Peyer's patch (tissue), 4 donors: ENCODE results near the gene PLAGL2. TPM values are rescaled to one million over a fixed set of nuclear protein-coding genes. Genes with fewer than 3 reads are reported as not detected.

Experiments
- DNase-seq, 3 donors: peaks; one replicate each; pipeline ENCODE4 v3.0.0-alpha.2; 2017 to 2019
- H3K27ac ChIP-seq, 4 donors: fragments of 200-600 bp; sonication (generic); one replicate each; pipeline ENCODE4 v1.5.1; 2016 to 2019
- H3K27me3 ChIP-seq, 2 donors: fragments of 200-600 bp; sonication (generic); one replicate each; pipeline ENCODE4 v1.5.1; 2019
- H3K36me3 ChIP-seq, 3 donors: fragments of 200-600 bp; sonication (generic); one replicate each; pipeline ENCODE4 v1.5.1; 2016 to 2019
- H3K4me1 ChIP-seq, 4 donors: fragments of 200-600 bp; sonication (generic); one replicate each; pipeline ENCODE4 v1.5.1; 2016 to 2019
- H3K4me3 ChIP-seq, 4 donors: fragments of 200-600 bp; sonication (generic); 1 replicate in 3 of 4; 2 replicates in 1 of 4; pipeline ENCODE4 v1.5.1; 2016 to 2019; ENCODE audit warnings: mild to moderate bottlenecking in 1 of 4
- H3K9me3 ChIP-seq, 4 donors: fragments of 200-600 bp; sonication (generic); one replicate each; pipeline ENCODE4 v1.5.1; 2016 to 2019; ENCODE audit warnings: mild to moderate bottlenecking in 1 of 4
- CTCF ChIP-seq, 6 experiments: fragments of 450-650 bp in 4 of 6; fragments of 200-600 bp in 2 of 6; sonication (generic) in 1 of 6; IDR thresholded peaks; one replicate each; pipeline ENCODE4 v1.5.1; 2017 to 2019; ENCODE audit warnings: antibody characterized with exemption in 6 of 6, mild to moderate bottlenecking in 3 of 6, moderate library complexity in 1 of 6
- POLR2A ChIP-seq, 2 donors: fragments of 450-650 bp; IDR thresholded peaks; one replicate each; pipeline ENCODE4 v1.5.1; 2017; ENCODE audit warnings: antibody characterized with exemption in 2 of 2, mild to moderate bottlenecking in 2 of 2, moderate library complexity in 2 of 2
- total RNA-seq, 4 donors: library from RNA; depleted of rRNA; stranded (reverse); fragments of >200 nt; gene quantifications; one replicate each; pipeline ENCODE4 v1.1.0, GENCODE V29; 2016

PLAGL2 gene
- total RNA-seq, 4 donors from 2014 or later, result 5.8 to 55.9 (median 25.8) TPM

GRCh38 chr20:32159766-32160221, 47.7 kb downstream of the PLAGL2 start:
- no peak for DNase-seq
- no peaks in the 10 kb centered on the region for H3K9me3 ChIP-seq
- no peaks in the 10 kb centered on the region for H3K27me3 ChIP-seq
- no peak overlapping the region for H3K4me3 ChIP-seq
- peaks cover 0 to 76% (median 0%) of the 10 kb centered on the region in 3 donors for H3K36me3 ChIP-seq
- TF ChIP-seq CTCF (IDR thresholded peaks at IDR 0.05) (no peak), POLR2A (IDR thresholded peaks at IDR 0.05) (no peak)
- no peak overlapping the region for H3K27ac ChIP-seq
- H3K4me1 ChIP-seq, result peaks cover 0 to 9% (median 0%) of the 10 kb centered on the region in 4 donors

GRCh38 chr20:32158943-32159660, 48.4 kb downstream of the PLAGL2 start:
- DNase-seq, result peak in 1 of 3 donors; percentile 36

GRCh38 chr20:32158351-32158750, 49.2 kb downstream of the PLAGL2 start:
- H3K36me3 ChIP-seq, result peaks cover 0 to 67% (median 0%) of the 10 kb centered on the region in 3 donors
- DNase-seq, result no peak
- H3K27ac ChIP-seq, result no peak overlapping the region
- H3K4me1 ChIP-seq, result peaks cover 0 to 12% (median 0%) of the 10 kb centered on the region in 4 donors
- H3K9me3 ChIP-seq, result no peaks in the 10 kb centered on the region
- no peak for TF ChIP-seq CTCF (IDR thresholded peaks at IDR 0.05)
- TF ChIP-seq POLR2A (IDR thresholded peaks at IDR 0.05), result no peak
- no peak overlapping the region for H3K4me3 ChIP-seq
- no peaks in the 10 kb centered on the region for H3K27me3 ChIP-seq

More at GRCh38 chr20:32158943-32159660, 48.4 kb downstream of the PLAGL2 start:
- H3K27ac ChIP-seq, result no peak overlapping the region
- H3K27me3 ChIP-seq, result no peaks in the 10 kb centered on the region
- peaks cover 0 to 12% (median 0%) of the 10 kb centered on the region in 4 donors for H3K4me1 ChIP-seq
- peaks cover 0 to 69% (median 0%) of the 10 kb centered on the region in 3 donors for H3K36me3 ChIP-seq
- no peaks in the 10 kb centered on the region for H3K9me3 ChIP-seq
- H3K4me3 ChIP-seq, result no peak overlapping the region
- no peak for TF ChIP-seq POLR2A (IDR thresholded peaks at IDR 0.05)
- no peak for TF ChIP-seq CTCF (IDR thresholded peaks at IDR 0.05)

- no peak for TF ChIP-seq CTCF (IDR thresholded peaks at IDR 0.05)
- TF ChIP-seq POLR2A (IDR thresholded peaks at IDR 0.05), result no peak
- H3K4me3 ChIP-seq, result no peak overlapping the region
- no peaks in the 10 kb centered on the region for H3K27me3 ChIP-seq
- no peak for DNase-seq
- no peak overlapping the region for H3K27ac ChIP-seq
- no peaks in the 10 kb centered on the region for H3K9me3 ChIP-seq
- peaks cover 0 to 12% (median 0%) of the 10 kb centered on the region in 4 donors for H3K4me1 ChIP-seq
- peaks cover 0 to 67% (median 0%) of the 10 kb centered on the region in 3 donors for H3K36me3 ChIP-seq
Observed at GRCh38 chr20:32157611-32158010, 49.9 kb downstream of the PLAGL2 start.

- Histone ChIP-seq H3K4me3 (no peak overlapping the region), H3K27ac (peak overlapping the region in 1 of 4 donors; percentile 60), H3K36me3 (peaks cover 0 to 69% (median 0%) of the 10 kb centered on the region in 3 donors), H3K27me3 (no peaks in the 10 kb centered on the region), H3K4me1 (peaks cover 0 to 12% (median 0%) of the 10 kb centered on the region in 4 donors), H3K9me3 (no peaks in the 10 kb centered on the region)
- peak; percentile 41 to 80 (median 64) for DNase-seq
- TF ChIP-seq POLR2A (IDR thresholded peaks at IDR 0.05), result no peak
- TF ChIP-seq CTCF (IDR thresholded peaks at IDR 0.05), result peak in 3 of 6 experiments; percentile 42 to 58 (median 48)
Observed at GRCh38 chr20:32155017-32155981, 52.2 kb downstream of the PLAGL2 start.
